ENCODE measurements around the gene NEGR1. TPM values are rescaled to one million over a fixed set of nuclear protein-coding genes. Genes with fewer than 3 reads are reported as not detected.

Gene NEGR1
- polyA plus RNA-seq, 1 donor from 2014 or later: 47.4 TPM

DNA sequence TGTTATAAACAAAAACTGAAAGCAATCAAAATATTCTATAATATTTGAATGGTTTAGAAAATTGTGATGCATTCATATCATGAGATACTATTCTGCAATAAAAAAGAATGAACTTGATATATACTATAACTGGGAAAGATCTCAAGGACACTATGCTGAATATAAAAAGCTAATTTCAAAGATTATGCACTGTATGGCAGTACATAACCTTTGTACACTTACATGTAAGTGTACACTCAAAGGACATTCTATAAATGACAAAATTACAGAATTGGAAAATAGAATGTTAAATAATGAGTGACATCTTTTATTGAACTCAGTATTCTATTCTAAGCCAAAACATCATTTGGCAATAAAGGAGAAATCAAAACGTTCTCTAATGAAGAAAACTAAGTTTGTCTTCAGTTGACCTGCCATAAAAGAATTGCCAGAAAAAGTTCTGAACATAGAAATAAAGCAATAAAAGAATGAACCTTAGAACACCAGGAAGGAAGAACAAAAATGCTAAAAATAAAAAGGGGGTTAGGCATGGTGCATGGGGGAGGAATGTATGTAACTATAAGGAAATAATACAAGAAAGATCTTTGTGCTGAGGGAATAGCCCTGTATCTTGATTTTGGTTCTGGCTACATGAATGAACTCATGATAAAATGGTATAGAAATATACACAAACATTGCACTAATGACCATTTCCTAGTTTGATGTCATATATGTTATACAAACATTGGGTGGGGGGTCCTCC, 519.7 kb downstream of the NEGR1 start:
- Histone ChIP-seq H3K27me3 (ENCODE audit: insufficient read depth, low read depth, low read length) (no peaks in the 10 kb centered on the region), H3K27ac (ENCODE audit: low read length) (no peak overlapping the region), H3K79me2 (replicated peaks; ENCODE audit: insufficient read depth, low read length) (no peaks in the 10 kb centered on the region), H3K9me2 (ENCODE audit: insufficient read depth, low read length) (no peaks in the 10 kb centered on the region), H2AFZ (ENCODE audit: low read depth, low read length) (no peak overlapping the region), H3K4me2 (ENCODE audit: low read length) (no peak overlapping the region), H4K20me1 (ENCODE audit: insufficient read depth) (no peaks in the 10 kb centered on the region), H3K9ac (ENCODE audit: low read length) (no peak overlapping the region), H3K4me3 (ENCODE audit: low read length) (no peak overlapping the region), H3K36me3 (ENCODE audit: insufficient read depth, low read length) (no peaks in the 10 kb centered on the region), H3F3A (ENCODE audit: insufficient read depth, low read length, poor library complexity, severe bottlenecking) (no peaks in the 10 kb centered on the region), H3K9me3 (ENCODE audit: low read length) (no peaks in the 10 kb centered on the region)
- TF ChIP-seq EP300 (conservative IDR thresholded peaks at IDR 0.05; ENCODE audit: poor library complexity, severe bottlenecking) (no peak), EZH2 (IDR thresholded peaks at IDR 0.05; ENCODE audit: borderline replicate concordance, insufficient read depth, low read length, poor library complexity, severe bottlenecking) (no peak), SMC3 (conservative IDR thresholded peaks at IDR 0.05; ENCODE audit: poor library complexity) (no peak), POLR2AphosphoS5 (IDR thresholded peaks at IDR 0.05) (no peak), REST (IDR thresholded peaks at IDR 0.05; ENCODE audit: borderline replicate concordance) (no peak), CTCF (IDR thresholded peaks at IDR 0.05; ENCODE audit: poor library complexity, severe bottlenecking) (no peak), MXI1 (conservative IDR thresholded peaks at IDR 0.05; ENCODE audit: poor library complexity, severe bottlenecking) (no peak)

DNA sequence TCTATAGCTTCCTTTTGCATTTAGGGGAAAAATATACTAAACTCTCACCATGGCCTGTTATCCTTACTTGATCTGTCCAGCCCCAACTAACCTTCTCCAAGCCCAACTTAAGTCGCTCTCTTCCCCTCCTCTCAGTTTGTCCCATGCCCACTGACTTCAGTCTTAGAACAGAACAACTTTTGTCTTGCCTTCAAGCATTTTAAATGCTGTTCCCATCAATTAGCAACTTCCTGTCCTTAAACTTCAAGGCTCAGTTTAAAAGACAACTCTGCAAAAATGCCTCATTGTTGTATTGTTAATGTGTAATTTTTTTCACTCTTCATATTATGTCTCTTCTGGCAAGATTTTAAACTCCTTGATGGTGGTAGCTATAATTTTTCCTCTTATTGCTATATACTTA, 526.9 kb downstream of the NEGR1 start:
- Histone ChIP-seq H3K27me3 (ENCODE audit: insufficient read depth, low read depth, low read length) (no peaks in the 10 kb centered on the region), H3K9me2 (ENCODE audit: insufficient read depth, low read length) (no peaks in the 10 kb centered on the region), H3K4me2 (ENCODE audit: low read length) (no peak overlapping the region), H3K36me3 (ENCODE audit: insufficient read depth, low read length) (no peaks in the 10 kb centered on the region), H4K20me1 (ENCODE audit: insufficient read depth) (no peaks in the 10 kb centered on the region), H3K9ac (ENCODE audit: low read length) (no peak overlapping the region), H3K4me3 (ENCODE audit: low read length) (no peak overlapping the region), H3K79me2 (replicated peaks; ENCODE audit: insufficient read depth, low read length) (no peaks in the 10 kb centered on the region), H3K27ac (ENCODE audit: low read length) (no peak overlapping the region), H3F3A (ENCODE audit: insufficient read depth, low read length, poor library complexity, severe bottlenecking) (no peaks in the 10 kb centered on the region), H3K9me3 (ENCODE audit: low read length) (no peaks in the 10 kb centered on the region), H2AFZ (ENCODE audit: low read depth, low read length) (no peak overlapping the region)
- TF ChIP-seq MXI1 (conservative IDR thresholded peaks at IDR 0.05; ENCODE audit: poor library complexity, severe bottlenecking) (no peak), REST (IDR thresholded peaks at IDR 0.05; ENCODE audit: borderline replicate concordance) (no peak), EZH2 (IDR thresholded peaks at IDR 0.05; ENCODE audit: borderline replicate concordance, insufficient read depth, low read length, poor library complexity, severe bottlenecking) (no peak), SMC3 (conservative IDR thresholded peaks at IDR 0.05; ENCODE audit: poor library complexity) (no peak), RAD21 (conservative IDR thresholded peaks at IDR 0.05) (no peak), TAF1 (IDR thresholded peaks at IDR 0.05; ENCODE audit: low read depth) (no peak), POLR2AphosphoS5 (IDR thresholded peaks at IDR 0.05) (no peak), EP300 (conservative IDR thresholded peaks at IDR 0.05; ENCODE audit: poor library complexity, severe bottlenecking) (no peak)
